ENCODE data around the gene LGI2. TPM values are rescaled to one million over a fixed set of nuclear protein-coding genes. Genes with fewer than 3 reads are reported as not detected.
"Not testable (repeated sequence)": the region's sequence is repeated elsewhere in the genome, so short reads cannot be mapped to it uniquely, and the experiment has no call there.

LGI2 gene, protein sequence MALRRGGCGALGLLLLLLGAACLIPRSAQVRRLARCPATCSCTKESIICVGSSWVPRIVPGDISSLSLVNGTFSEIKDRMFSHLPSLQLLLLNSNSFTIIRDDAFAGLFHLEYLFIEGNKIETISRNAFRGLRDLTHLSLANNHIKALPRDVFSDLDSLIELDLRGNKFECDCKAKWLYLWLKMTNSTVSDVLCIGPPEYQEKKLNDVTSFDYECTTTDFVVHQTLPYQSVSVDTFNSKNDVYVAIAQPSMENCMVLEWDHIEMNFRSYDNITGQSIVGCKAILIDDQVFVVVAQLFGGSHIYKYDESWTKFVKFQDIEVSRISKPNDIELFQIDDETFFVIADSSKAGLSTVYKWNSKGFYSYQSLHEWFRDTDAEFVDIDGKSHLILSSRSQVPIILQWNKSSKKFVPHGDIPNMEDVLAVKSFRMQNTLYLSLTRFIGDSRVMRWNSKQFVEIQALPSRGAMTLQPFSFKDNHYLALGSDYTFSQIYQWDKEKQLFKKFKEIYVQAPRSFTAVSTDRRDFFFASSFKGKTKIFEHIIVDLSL
- 0.05 TPM for polyA plus RNA-seq (2013, experiment 1 of 2; ENCODE audit: insufficient read length)
- polyA plus RNA-seq (2013, experiment 2 of 2; ENCODE audit: insufficient read length), result 0.25 TPM

DNA sequence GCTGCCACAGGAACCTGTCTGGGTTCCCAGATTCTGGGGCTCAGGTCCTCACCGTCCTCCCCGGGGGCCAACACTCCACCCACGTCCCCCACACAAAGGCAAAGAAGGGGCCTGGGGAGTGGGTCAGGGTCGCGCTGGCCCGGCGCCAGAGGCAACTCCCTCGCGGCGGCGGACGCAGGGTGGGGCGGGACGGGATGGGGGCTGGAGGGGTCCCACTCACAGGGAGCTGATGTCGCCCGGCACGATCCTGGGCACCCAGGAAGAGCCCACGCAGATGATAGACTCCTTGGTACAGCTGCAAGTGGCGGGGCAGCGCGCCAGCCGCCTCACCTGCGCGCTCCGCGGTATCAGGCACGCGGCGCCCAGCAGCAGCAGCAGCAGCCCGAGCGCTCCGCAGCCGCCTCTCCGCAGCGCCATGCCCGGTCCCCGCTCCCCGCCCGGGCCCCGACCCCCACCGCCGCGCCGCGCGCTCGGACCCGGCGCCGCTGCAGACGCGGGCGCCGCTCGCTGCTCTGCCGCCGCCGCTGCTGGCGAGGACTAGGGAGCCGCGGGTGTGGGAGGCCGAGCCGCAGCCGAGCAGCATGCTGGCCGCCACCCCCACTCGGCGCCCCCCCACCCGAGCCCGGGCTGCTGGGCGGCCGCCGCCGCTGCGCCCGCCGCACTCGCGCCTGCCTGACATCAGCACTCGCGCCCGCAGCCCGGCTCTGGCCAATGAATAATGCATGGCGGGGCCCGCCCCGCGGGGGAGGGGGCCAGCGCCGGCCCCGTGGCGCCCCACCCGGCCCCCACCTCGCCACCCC is at the start of gene LGI2:
LGI2 (minus strand) TSS at position 670 of the 800 bp plus-strand sequence; CDS start at position 417, 253 bp downstream.
- DNase-seq, result peak; percentile 18

DNA sequence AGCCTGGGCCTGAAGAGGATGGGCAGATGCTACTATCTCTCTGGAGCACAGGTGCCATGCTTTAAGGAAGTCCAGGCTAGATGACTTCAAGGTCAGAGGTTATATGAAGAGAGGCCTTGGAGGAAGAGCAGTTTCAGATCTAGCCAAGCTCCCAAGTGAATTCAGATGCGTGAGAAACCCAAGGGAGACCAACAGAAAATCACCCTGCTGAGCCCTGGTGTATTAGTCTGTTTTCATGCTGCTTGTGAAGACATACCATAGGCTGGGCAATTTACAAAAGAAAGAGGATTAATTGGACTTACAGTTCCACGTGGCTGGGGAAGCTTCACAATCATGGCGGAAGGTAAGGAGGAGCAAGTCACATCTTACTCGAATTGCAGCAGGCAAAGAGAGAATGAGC is 47.8 kb upstream of the LGI2 start:
- no peak for DNase-seq

DNA sequence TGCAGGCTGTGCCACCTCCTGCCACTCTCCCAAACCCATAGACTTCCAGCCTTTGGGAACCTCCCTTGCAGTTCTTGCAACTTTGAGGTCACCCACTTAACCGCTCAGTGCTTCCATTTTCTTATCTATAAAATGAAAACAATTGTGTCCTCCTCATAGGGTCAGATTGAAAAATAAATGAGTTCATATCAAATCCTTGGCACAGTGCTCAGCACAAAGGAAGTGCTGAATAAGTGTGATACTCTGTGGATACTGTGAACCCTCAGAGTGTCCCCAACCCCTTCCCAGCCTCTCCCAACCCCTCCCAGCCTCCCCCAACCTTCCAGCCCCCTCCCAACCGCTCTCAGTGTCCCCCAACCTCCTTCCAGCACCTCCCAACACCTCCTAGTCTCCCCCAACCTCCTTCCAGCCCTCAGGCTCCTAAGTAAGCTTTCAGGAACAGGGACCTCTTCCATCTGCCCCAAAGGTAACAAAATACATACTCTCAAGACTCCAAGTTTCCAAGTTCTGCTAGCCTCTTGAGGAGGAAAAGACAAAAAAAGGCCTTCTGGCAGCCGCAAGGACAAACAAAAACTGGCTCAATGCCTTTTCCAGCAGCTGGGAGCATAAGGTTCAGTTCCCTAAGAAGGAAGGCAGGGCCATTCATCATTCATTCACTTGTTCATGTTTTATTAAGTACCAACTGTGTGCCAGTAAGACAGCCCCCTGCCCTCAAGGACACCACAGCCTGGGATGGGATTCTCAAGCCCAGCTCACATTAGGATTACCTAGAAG is 46.1 kb upstream of the LGI2 start:
- no peak for DNase-seq

DNA sequence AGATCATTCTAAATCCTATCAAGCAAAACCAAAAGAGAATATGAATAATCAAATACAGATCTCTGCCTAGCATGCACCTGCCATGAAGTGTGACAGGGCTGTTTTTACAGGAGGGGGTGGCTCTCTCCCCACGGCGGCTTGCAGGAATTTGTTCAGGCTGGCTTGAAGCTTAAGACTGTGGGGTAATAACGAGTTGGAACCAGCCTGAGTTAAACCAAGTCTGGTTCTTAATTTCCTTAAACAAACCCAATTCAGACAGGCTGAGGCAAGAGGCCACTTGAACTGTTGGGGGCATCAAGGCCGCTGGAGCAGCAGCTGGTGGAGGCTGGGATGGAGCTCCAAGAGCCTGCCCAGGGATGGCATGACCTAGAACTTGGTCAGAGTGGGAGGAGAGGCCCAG is 45.1 kb upstream of the LGI2 start:
- no peak for DNase-seq

DNA sequence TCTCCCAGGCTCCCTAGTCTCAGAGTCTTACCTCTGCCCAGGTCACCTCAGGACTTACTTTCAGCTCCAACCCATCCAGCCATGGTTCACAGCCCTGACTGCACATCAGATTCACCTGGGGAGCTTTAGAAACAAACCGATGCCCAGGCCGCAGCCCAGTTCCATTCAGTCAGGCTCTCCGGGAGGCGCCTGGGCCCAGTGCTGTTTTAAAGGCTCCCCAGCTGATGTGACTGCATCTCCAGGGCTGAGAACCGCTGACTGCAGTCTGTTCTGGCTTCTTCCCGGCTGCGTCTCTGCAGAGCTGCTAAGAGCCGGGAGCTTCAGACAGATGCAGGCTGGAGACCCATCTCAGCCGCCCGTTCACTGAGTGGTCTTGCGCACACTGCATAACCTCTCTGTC is 44.4 kb upstream of the LGI2 start:
- DNase-seq, result no peak

DNA sequence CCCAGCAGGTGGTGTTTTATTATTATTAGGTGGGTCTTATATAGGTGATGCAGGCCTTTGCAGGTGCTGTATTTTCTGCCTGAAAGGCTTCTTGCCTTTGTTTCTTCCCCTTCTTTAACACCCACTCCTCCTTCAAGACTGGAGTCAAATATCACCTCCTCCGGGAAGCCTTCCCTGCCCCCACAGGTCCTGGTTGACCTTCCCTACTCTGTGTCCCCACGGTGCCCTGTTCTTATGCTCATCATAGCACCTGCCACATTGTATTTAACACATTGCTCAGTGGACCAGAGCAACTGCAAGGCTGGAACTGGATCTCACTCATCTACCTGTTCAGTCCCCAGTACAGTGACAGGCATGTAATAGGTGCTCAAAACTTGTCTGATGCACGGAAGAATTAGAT is 39.8 kb upstream of the LGI2 start:
- no peak for DNase-seq

DNA sequence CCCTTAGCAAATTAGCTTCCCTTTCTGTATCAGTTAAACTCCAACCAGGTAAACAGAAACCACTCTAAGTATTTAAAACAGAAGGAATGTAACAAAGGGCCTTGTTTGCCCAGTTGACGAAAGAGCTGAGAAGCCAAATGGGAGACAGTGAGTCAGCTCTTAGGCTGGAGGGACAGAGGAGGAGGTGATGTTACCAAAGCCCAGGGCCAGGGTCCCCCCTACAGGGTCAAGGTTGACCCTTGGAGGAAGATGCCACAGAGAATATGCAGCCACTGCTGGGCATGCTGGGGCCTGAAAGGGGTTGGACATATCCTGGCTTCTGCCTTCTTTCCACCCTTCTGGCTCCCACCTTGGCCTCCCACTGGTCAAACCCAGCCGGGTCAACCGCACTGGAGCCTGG is 38.3 kb upstream of the LGI2 start:
- DNase-seq, result no peak

DNA sequence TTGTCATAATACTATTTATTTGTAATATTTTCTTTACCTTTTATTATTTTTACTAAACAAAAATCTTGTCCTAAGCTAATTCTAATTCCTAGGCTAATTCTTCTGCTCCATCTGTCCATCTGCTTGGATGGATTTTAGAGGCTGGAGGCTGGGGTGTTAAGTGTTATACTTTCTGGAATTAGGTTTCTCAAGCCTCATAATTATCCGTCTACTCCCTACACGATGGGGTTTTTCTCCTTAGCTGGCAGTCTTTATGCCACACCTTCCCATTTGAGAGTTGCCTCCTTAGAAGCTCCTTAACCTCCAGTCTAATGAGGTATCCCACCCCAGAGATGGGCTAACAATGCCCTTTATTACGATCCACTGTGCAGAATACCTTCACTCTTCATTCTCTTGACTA is 37.6 kb upstream of the LGI2 start:
- no peak for DNase-seq

DNA sequence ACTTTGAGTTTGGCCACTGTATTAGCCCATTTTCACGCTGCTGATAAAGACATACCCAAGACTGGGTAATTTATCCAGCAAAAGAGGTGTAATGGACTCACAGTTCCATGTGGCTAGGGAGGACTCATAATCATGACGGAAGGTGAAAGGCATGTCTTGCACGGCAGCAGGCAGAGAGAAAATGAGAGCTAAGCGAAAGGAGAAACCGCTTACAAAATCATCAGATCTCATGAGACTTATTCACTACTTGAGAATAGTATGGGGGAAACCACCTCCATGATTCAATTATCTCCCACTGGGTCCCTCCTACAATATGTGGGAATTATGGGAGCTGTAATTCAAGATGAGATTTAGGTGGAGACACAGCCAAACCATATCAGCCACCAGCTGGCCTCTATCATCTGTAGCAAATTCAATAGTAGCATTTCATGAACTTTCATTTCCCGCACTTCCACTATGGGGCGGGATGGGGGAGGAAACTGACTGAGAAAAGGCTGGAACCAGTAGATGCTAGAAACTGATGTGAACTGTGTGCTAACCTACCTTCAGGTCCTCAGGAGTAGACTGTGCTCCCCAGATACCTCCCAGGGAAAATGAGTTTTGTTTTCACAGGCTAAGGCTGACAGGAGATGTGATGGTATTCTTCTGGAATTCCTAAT is 35.3 kb upstream of the LGI2 start:
- DNase-seq, result no peak

DNA sequence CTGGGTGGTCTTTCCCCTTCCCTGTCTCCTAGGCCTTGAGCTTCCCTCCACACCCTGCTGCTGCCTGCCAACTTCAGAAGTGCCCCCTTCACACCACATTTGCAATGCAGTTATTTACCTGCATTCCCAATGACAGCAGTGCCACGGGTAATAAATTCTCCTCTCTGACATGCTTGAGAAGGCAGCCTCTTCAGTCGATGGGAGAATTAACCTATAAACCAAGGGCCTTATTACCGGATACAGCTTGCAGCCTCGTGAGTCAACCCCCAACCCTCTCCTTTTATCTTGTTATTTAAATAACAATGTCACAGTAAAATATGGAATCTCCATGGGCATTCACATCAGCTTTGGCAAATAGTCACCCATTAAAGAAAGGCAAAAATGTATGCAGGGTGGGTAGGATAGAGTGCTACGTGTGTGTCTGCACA is 34.7 kb upstream of the LGI2 start:
- DNase-seq, result no peak

DNA sequence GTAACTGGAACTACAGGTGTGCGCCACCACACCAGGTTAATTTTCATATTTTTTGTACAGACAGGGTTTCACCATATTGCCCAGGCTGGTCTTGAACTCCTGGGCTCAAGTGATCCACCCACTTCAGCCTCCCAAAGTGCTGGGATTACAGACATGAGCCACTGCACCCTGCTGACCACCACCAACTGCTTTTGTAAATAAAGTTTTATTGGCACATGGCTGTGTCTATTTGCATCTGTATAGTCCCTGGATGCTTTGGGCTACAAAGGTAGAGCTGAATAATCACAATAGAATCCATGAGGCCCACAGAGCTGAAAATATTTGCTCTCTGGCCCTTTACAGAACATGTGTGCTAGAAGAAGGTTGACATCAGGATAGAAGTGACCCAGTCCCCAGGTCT is 33.7 kb upstream of the LGI2 start:
- DNase-seq, result not testable (repeated sequence)

DNA sequence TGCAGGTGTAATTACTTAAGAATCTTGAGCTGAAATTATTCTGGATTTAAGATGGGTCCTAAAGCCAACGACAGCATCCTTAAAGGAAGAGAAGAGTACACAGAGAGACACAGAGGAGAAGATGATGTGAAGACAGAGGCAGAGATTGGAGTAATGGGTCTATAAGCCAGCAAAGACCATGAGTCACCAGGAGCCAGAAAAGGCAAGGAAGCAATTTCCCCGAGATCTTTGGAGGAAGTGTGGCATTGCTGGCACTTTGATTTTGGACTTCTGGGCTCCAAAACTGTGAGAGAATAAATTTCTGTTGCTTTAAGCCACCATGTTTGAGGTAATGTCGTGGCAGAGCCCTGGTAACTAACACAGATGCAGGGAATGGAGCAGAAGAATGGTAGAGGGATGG is 32.4 kb upstream of the LGI2 start:
- no peak for DNase-seq

DNA sequence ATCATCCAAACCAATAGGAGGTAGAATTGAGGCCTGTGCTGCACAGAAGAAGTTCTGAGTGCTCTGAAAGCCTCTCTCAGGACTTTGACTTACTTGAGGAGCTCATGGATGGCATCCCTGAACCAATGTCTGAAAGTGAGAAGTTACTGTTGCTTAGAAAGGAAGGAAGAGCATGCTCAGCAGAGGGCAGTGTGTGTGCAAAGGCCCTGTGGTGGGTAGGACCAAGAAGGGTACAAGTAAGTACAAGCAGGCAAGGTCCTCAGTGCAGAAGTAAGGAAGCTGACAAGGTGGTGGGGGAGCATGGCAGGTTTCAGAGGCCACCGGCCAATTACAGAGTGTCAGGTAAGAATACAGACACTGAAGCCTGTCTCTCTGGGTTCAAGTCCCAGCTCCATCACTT is 31.4 kb upstream of the LGI2 start:
- DNase-seq, result no peak

DNA sequence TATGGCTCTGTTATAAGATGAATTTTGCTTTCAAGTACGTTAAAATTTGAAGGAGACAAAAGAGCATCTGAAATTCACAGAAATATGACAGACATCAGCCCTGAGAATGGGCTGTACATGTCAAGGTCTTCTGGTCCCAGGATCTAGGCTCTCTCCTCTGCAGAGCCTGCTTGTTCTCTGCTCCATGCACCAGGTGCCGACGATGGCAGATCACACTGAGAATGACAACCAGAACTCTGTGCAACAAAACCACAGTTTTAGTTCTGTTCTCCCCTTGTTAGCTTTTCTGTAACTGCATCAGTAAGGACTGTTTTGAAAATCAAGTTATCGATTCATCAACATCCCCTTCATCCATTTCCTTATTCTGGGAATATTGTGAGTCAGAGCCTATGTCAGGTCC is 30.9 kb upstream of the LGI2 start:
- no peak for DNase-seq

DNA sequence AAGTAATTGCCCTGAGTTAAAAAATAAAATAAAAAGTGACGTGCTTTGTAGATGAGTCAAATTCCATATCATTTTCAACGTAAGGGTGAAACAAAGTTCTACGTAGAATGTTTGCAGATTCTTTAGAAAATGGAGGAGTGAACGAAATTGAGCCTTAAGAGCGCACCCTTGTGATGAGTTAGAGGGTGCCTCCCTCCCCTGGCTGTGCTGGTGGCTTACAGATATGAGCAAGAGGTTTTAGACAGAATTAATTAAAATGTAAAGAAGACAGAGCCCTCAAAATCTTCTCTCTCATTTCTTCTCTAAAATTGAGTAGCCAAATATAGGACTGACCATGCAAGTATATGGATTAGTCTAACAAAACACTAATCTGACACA is 30.2 kb upstream of the LGI2 start:
- no peak for DNase-seq

DNA sequence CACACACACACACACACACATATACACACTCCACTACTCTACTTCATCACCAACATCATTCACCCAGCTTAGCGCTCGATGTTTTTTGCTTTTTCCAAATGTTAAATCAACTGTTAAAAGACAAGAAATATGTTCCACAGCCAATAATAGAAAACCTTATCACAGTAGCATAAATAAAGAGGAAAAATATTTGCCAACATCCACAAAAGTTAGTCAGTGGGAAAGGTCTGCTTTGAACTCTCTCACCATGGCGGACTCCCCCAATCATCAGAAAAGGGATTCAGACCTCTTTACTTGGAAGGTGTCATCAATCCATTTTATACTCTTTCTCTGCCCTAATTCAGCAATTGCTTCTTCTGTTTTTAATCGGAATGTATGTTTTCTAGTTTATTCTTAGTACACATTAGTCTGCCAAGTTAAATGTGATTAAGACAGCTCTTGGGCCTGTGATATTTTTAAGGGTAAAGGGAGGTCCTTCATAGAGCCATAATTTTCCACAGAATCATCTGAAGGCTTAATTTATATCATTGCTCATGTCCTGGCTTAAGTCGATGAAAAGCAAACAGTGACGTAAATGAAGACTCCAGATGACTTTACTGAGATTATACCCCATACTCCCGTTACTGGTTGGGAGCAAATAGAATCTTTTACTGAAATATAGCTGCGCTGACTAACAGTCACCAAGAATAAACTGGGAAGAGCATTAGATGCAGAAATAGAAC is 29.7 kb upstream of the LGI2 start:
- no peak for DNase-seq

DNA sequence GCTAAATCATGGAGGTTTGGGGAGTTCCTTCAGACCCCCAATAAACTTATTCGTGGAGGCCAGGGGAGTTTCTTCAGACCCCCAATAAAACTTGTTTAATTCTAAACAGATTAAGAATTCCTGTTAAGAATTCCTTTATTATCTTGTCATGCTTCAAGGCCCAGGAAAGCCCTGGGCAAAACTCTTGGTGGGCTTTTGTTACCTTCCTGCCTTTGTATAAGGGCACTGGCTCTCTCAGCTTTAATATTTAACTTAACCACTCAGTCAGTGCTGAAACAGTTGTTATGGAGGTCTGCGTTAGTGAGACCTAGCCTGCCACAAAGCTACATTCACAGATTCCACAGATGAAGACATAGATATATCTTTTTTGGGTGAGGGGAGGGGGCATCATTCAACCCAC is 29.0 kb upstream of the LGI2 start:
- no peak for DNase-seq

DNA sequence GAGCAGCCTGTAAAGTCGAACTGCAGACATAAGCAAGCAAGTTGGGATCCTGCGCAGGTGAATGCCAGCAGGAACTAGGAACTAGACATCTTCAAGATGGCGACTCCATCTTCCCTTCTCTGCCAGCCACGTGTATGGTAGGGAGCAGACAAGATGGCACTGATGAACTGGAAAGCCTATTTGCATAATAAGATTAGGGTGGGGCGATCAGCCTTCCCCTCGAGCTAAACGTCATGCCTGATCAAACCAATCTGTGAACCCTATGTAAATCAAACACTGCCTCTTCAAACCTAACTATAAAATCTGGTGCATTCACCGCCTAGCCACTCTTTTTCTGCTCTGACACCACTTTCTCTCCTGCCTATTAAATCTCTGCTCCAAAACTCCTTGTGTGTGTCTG is 28.1 kb upstream of the LGI2 start:
- no peak for DNase-seq

DNA sequence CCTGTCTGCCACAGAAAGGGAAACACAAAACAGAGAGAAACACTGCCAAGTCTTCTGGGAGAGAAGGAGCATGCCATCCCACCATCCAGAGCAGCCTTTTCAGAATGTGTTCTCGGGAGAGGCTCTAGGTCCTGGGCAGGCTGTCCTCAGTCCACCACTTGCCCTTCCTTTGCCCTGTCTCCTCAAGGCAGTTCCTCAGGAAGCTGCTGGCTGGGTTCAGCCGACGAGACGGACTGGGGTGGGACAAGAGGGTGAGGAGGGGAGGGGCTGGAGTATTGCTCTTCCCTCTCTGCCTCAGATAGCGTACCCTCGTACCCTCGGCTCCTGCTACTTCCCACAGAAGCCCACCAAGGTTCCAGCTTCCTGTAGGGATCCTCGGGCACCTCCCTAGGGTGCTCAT is 26.6 kb upstream of the LGI2 start:
- DNase-seq, result no peak

DNA sequence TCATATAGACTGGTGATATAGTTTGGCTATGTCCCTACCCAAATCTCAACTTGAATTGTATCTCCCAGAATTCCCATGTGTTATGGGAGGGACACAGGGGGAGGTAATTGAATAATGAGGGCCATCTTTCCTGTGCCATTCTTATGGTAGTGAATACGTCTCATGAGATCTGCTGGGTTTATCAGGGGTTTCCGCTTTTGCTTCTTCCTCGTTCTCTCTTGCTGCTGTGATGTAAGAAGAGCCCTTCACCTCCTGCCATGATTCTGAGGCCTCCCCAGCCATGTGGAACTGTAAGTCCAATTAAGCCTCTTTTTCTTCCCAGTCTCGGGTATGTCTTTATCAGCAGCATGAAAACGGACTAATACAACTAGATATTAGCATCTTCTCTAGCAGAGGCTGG is 21.3 kb upstream of the LGI2 start:
- DNase-seq, result not testable (repeated sequence)

DNA sequence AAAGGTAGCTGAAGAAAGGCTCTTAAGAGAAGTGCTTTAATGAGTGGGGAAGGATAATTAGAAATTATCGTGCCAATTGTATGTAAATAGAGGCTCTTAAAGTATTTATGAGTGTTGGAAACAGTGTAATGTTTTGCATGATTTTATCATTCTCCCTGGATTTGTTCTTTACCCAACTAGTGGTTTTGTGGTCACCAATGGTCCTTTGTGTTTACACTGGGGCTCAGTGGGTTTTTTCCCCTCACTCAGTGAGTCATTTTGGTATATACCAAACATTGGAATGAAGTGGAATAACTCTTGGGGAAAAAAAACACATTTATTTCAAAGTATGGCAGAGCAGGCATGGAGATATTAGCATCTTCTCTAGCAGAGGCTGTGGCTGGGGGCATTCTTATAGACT is 20.8 kb upstream of the LGI2 start:
- DNase-seq, result no peak
